Right lobe of liver (tissue), 6 donors: ENCODE results near the gene NDRG2. TPM values are rescaled to one million over a fixed set of nuclear protein-coding genes. Genes with fewer than 3 reads are reported as not detected.

Source experiments
- ATAC-seq, 4 donors: fragments of 200-7000 bp; cut with Tn5 transposase; one replicate each; pipeline ENCODE4 v1.9.1; 2020; ENCODE audit warnings: mild to moderate bottlenecking in 4 of 4, moderate library complexity in 4 of 4
- DNase-seq, 3 donors: peaks; one replicate each; pipeline ENCODE4 v3.0.0-alpha.2; 2020
- H3K27ac ChIP-seq, 3 donors: fragments of 200-600 bp; one replicate each; pipeline ENCODE4 v1.8.0; 2022
- H3K27me3 ChIP-seq, 2 donors: fragments of 200-600 bp; one replicate each; pipeline ENCODE4 v1.8.0; 2022
- H3K36me3 ChIP-seq, 4 donors: fragments of 200-600 bp; sonication (generic) in 1 of 4; one replicate each; pipeline versions ENCODE4 v1.5.1 to v1.8.0; 2017 to 2022; ENCODE audit warnings: control low read depth in 1 of 4
- H3K4me1 ChIP-seq, 4 donors: fragments of 200-600 bp; sonication (generic) in 1 of 4; one replicate each; pipeline versions ENCODE4 v1.5.1 to v1.8.0; 2017 to 2022; ENCODE audit warnings: control low read depth in 1 of 4
- H3K4me3 ChIP-seq, 3 donors: fragments of 200-600 bp; one replicate each; pipeline ENCODE4 v1.8.0; 2022
- H3K9me3 ChIP-seq, 4 donors: fragments of 200-600 bp; sonication (generic) in 1 of 4; one replicate each; pipeline versions ENCODE4 v1.5.1 to v1.8.0; 2017 to 2022; ENCODE audit warnings: control low read depth in 1 of 4
- CTCF ChIP-seq, 4 donors: fragments of 200-600 bp in 3 of 4; fragments of 450-650 bp in 1 of 4; IDR thresholded peaks; one replicate each; pipeline versions ENCODE4 v1.5.1 to v1.8.0; 2016 to 2022; ENCODE audit warnings: antibody characterized with exemption in 4 of 4, mild to moderate bottlenecking in 2 of 4
- POLR2A ChIP-seq: fragments of 450-650 bp; IDR thresholded peaks from one replicate; pipeline ENCODE4 v1.6.1; 2017; ENCODE audit warnings: antibody characterized with exemption, mild to moderate bottlenecking
- WGBS: methylation state at CpG from one replicate; pipeline ENCODE4 v1.1.6; 2018; ENCODE audit warnings: low coverage, low lambda C conversion rate; ENCODE audit not compliant: insufficient coverage; ENCODE audit errors: missing lambda C conversion rate; 5-methylcytosine and 5-hydroxymethylcytosine counted together
- intact Hi-C, 2 donors: fragments of 100-400 bp; cut with DNase I; formaldehyde crosslinking; loops; one replicate each; pipeline versions ENCODE4 v1.11.2 to v1.14.1; 2022
- total RNA-seq, 6 experiments: library from RNA; depleted of rRNA in 2 of 6; stranded (reverse); fragments of >200 nt in 2 of 6; fragmentation: NEBNext Ultra II Directional in 3 of 6; extraction: Animal tissue kit (Norgen Biotek cat#: 25700) in 3 of 6; gene quantifications; one replicate each; pipeline versions ENCODE4 v1.1.0 to v1.2.4, GENCODE V29; 2016 to 2023
- donor health status: DM: no; HTN: yes; CAD: no.
- donor health status: DM: no; HTN: no; CAD: no.
- donor health status: DM: no; HTN: no; CAD: no.
- donor health status: DM: no; HTN: yes; CAD: no.
- donor health status: DM: no; HTN: yes; CAD: no.

NDRG2 gene
- total RNA-seq, 6 experiments from 2014 or later, result 92.2 to 255 (median 192) TPM

GRCh38 chr14:20997564-20997963, 27.3 kb downstream of the NDRG2 start:
- ATAC-seq (no peak), DNase-seq (no peak)
- Histone ChIP-seq H3K9me3 (no peaks in the 10 kb centered on the region), H3K4me1 (no peaks in the 10 kb centered on the region), H3K4me3 (no peak overlapping the region), H3K27me3 (no peaks in the 10 kb centered on the region), H3K27ac (no peak overlapping the region), H3K36me3 (peaks cover 9 to 46% (median 25%) of the 10 kb centered on the region in 4 donors)
- no peak for TF ChIP-seq POLR2A
- TF ChIP-seq CTCF (IDR thresholded peaks at IDR 0.05), result no peak
- WGBS, result 67% methylated on average over 6 of the region's 6 CpGs
- intact Hi-C loops, result no loop called here

- Histone ChIP-seq H3K4me3 (no peak overlapping the region), H3K4me1 (no peaks in the 10 kb centered on the region), H3K9me3 (no peaks in the 10 kb centered on the region), H3K36me3 (peaks cover 9 to 51% (median 28%) of the 10 kb centered on the region in 4 donors), H3K27me3 (no peaks in the 10 kb centered on the region), H3K27ac (no peak overlapping the region)
- TF ChIP-seq POLR2A, result no peak
- no peak for TF ChIP-seq CTCF (IDR thresholded peaks at IDR 0.05)
- no peak for ATAC-seq
- no peak for DNase-seq
- intact Hi-C loops, result no loop called here
- 63% methylated on average over 4 of the region's 4 CpGs for WGBS
Measured at GRCh38 chr14:20997115-20997514, 27.7 kb downstream of the NDRG2 start.

GRCh38 chr14:20996521-20996920, 28.3 kb downstream of the NDRG2 start:
- Histone ChIP-seq H3K4me1 (peaks cover 0 to 2% (median 0%) of the 10 kb centered on the region in 4 donors), H3K9me3 (no peaks in the 10 kb centered on the region), H3K36me3 (peaks cover 9 to 56% (median 30%) of the 10 kb centered on the region in 4 donors), H3K27me3 (no peaks in the 10 kb centered on the region), H3K4me3 (no peak overlapping the region), H3K27ac (no peak overlapping the region)
- WGBS, result 90% methylated on average over 9 of the region's 14 CpGs
- TF ChIP-seq CTCF (IDR thresholded peaks at IDR 0.05) (no peak), POLR2A (no peak)
- ATAC-seq, result no peak
- DNase-seq, result no peak
- intact Hi-C loops, result no loop called here

- peak within 1 kb of the TSS; percentile 84 to 94 (median 84) for H3K4me3 ChIP-seq
- peak; percentile 92 to 96 (median 94) for ATAC-seq
- H3K36me3 ChIP-seq, result peaks cover 4 to 33% (median 19%) of the 10 kb centered on the region in 4 donors
- no peaks in the 10 kb centered on the region for H3K9me3 ChIP-seq
- H3K27ac ChIP-seq, result peak within 1 kb of the TSS; percentile 27 to 58 (median 44)
- TF ChIP-seq POLR2A (peak; percentile 71), CTCF (IDR thresholded peaks at IDR 0.05) (peak; percentile 18 to 40 (median 32))
- peaks cover 0 to 13% (median 3%) of the 10 kb centered on the region in 4 donors for H3K4me1 ChIP-seq
- WGBS, result 0% methylated on average over 25 of the region's 42 CpGs
- DNase-seq, result peak; percentile 86 to 89 (median 88)
- intact Hi-C loops, result no loop called here
- H3K27me3 ChIP-seq, result no peaks in the 10 kb centered on the region
Measured at GRCh38 chr14:20989787-20990600, 34.9 kb downstream of the NDRG2 start, which contains the start of gene METTL17. TSS of gene METTL17 (plus strand) at chr14:20989980. CDS start at chr14:20990003, 23 bp downstream.
